ENCODE measurements around the gene COX17.

Gene COX17

GRCh38 chr3:119659606-119660291 lies 17.5 kb downstream of the COX17 start:
- ChIA-PET CTCF (interaction anchor here (0.6 kb wide), 1 partner anchor 17 kb away, joined by 3 read pairs; no protein-coding TSS in a partner anchor), POLR2A (ENCODE audit: low non-redundant PET) (no interaction called here)
- DNase-seq (ENCODE audit: low spot score) = no peak
- TF ChIP-seq, protein P1, sequence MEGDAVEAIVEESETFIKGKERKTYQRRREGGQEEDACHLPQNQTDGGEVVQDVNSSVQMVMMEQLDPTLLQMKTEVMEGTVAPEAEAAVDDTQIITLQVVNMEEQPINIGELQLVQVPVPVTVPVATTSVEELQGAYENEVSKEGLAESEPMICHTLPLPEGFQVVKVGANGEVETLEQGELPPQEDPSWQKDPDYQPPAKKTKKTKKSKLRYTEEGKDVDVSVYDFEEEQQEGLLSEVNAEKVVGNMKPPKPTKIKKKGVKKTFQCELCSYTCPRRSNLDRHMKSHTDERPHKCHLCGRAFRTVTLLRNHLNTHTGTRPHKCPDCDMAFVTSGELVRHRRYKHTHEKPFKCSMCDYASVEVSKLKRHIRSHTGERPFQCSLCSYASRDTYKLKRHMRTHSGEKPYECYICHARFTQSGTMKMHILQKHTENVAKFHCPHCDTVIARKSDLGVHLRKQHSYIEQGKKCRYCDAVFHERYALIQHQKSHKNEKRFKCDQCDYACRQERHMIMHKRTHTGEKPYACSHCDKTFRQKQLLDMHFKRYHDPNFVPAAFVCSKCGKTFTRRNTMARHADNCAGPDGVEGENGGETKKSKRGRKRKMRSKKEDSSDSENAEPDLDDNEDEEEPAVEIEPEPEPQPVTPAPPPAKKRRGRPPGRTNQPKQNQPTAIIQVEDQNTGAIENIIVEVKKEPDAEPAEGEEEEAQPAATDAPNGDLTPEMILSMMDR (conservative IDR thresholded peaks at IDR 0.05; ENCODE audit: low read depth) = no peak
- no peak overlapping the region for H3K27ac ChIP-seq

- no peak overlapping the region for H3K27ac ChIP-seq
- ChIA-PET CTCF (no interaction called here), POLR2A (ENCODE audit: low non-redundant PET) (no interaction called here)
- TF ChIP-seq, protein P1 (conservative IDR thresholded peaks at IDR 0.05; ENCODE audit: low read depth) = no peak
- no peak for DNase-seq (ENCODE audit: low spot score)
Measured at GRCh38 chr3:119658994-119659393, 18.2 kb downstream of the COX17 start.

DNA sequence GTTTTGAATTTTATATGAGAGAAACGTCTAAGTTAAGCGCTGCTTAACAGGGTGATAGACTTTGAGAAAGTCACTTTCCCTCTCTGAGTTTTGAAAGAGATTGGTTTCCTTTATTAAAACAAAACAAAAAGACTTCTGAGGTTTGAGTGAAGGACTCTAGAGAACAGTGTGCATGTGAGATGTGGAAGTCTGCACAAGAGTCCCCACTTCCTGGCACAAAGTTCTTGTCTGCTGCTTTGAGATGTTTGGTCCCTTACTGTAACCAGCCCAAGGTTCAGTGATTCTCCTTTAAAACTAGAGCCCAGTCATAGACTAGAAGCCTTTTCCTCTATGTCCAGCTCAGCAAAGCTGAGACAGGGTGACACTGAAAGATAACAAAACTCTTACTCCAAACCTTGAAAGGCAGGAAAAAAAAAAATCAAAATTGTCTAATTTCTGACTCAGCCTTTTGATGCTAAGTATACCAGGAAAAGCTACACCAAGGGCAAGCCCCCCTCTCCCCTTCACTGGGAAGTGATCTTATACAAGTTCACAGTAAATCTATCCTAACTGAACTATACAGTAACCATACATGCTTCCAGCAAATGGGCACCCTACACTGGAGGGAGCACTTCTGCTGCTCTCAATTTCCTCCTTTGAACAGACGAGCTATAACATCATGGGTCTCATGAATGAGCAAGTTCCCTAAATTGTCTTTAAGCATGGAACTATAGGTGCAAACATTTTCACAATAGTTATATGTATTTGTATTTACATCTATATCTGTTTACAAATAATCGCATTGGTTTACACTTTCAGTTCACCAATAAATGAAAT lies 19.1 kb downstream of the COX17 start:
- POLR2A ChIA-PET (ENCODE audit: low non-redundant PET) = no interaction called here
- CTCF ChIA-PET = no interaction called here
- TF ChIP-seq, protein P1 (conservative IDR thresholded peaks at IDR 0.05; ENCODE audit: low read depth) = no peak
- no peak overlapping the region for H3K27ac ChIP-seq
- no peak for DNase-seq (ENCODE audit: low spot score)

- POLR2A ChIA-PET (ENCODE audit: low non-redundant PET) = no interaction called here
- CTCF ChIA-PET = no interaction called here
- no peak for DNase-seq (ENCODE audit: low spot score)
- TF ChIP-seq, protein P1 (conservative IDR thresholded peaks at IDR 0.05; ENCODE audit: low read depth) = no peak
- H3K27ac ChIP-seq = no peak overlapping the region
Measured at GRCh38 chr3:119653876-119654275, 23.3 kb downstream of the COX17 start.

GRCh38 chr3:119652306-119653033 lies 24.7 kb downstream of the COX17 start:
- CTCF ChIA-PET = no interaction called here
- DNase-seq (ENCODE audit: low spot score) = no peak
- no peak overlapping the region for H3K27ac ChIP-seq
- POLR2A ChIA-PET (ENCODE audit: low non-redundant PET) = no interaction called here
- TF ChIP-seq, protein P1 (conservative IDR thresholded peaks at IDR 0.05; ENCODE audit: low read depth) = no peak

DNA sequence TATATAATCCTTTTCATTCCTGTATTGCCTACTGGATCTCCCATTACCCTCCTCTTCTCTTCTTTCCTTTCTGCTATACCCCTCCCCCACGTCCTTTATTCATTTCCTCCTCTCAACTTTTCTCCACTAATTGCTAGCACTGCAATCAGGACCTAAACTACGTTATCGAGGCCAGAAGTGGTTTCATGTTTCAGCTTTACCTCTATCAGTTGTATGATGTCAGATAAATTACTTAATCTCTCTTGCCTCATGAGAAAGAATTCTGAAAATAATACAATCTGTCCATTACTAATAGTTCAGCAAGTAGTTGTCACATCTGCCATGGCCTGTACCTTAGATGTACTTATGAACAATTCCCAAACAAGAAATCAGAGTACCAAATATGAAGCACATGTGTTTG lies 27.4 kb downstream of the COX17 start:
- TF ChIP-seq, protein P1 (conservative IDR thresholded peaks at IDR 0.05; ENCODE audit: low read depth) = no peak
- ChIA-PET POLR2A (ENCODE audit: low non-redundant PET) (no interaction called here), CTCF (interaction anchor here (0.5 to 0.7 kb wide), 3 partner anchors 15 to 271 kb away, joined by 3 read pairs; no protein-coding TSS in a partner anchor)
- DNase-seq (ENCODE audit: low spot score) = no peak
- H3K27ac ChIP-seq = no peak overlapping the region
